ENCODE data around the gene SND1.

SND1 gene

GRCh38 chr7:128124786-128125185, 472.8 kb downstream of the SND1 start:
- H3K4me3 ChIP-seq (replicated peaks; ENCODE audit: insufficient read depth, low read length), result no peak overlapping the region
- no peak for TF ChIP-seq GABPA (IDR thresholded peaks at IDR 0.05; ENCODE audit: low read depth)
- TF ChIP-seq SPI1 (IDR thresholded peaks at IDR 0.05; ENCODE audit: borderline replicate concordance, low read depth), result no peak
- TF ChIP-seq, protein P1, sequence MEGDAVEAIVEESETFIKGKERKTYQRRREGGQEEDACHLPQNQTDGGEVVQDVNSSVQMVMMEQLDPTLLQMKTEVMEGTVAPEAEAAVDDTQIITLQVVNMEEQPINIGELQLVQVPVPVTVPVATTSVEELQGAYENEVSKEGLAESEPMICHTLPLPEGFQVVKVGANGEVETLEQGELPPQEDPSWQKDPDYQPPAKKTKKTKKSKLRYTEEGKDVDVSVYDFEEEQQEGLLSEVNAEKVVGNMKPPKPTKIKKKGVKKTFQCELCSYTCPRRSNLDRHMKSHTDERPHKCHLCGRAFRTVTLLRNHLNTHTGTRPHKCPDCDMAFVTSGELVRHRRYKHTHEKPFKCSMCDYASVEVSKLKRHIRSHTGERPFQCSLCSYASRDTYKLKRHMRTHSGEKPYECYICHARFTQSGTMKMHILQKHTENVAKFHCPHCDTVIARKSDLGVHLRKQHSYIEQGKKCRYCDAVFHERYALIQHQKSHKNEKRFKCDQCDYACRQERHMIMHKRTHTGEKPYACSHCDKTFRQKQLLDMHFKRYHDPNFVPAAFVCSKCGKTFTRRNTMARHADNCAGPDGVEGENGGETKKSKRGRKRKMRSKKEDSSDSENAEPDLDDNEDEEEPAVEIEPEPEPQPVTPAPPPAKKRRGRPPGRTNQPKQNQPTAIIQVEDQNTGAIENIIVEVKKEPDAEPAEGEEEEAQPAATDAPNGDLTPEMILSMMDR (IDR thresholded peaks at IDR 0.05; ENCODE audit: insufficient read depth, low read length), result no peak
- TF ChIP-seq, protein P2, sequence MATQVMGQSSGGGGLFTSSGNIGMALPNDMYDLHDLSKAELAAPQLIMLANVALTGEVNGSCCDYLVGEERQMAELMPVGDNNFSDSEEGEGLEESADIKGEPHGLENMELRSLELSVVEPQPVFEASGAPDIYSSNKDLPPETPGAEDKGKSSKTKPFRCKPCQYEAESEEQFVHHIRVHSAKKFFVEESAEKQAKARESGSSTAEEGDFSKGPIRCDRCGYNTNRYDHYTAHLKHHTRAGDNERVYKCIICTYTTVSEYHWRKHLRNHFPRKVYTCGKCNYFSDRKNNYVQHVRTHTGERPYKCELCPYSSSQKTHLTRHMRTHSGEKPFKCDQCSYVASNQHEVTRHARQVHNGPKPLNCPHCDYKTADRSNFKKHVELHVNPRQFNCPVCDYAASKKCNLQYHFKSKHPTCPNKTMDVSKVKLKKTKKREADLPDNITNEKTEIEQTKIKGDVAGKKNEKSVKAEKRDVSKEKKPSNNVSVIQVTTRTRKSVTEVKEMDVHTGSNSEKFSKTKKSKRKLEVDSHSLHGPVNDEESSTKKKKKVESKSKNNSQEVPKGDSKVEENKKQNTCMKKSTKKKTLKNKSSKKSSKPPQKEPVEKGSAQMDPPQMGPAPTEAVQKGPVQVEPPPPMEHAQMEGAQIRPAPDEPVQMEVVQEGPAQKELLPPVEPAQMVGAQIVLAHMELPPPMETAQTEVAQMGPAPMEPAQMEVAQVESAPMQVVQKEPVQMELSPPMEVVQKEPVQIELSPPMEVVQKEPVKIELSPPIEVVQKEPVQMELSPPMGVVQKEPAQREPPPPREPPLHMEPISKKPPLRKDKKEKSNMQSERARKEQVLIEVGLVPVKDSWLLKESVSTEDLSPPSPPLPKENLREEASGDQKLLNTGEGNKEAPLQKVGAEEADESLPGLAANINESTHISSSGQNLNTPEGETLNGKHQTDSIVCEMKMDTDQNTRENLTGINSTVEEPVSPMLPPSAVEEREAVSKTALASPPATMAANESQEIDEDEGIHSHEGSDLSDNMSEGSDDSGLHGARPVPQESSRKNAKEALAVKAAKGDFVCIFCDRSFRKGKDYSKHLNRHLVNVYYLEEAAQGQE (IDR thresholded peaks at IDR 0.05; ENCODE audit: insufficient replicate concordance, low read depth), result no peak
- no peak for TF ChIP-seq POLR2AphosphoS5 (IDR thresholded peaks at IDR 0.05; ENCODE audit: low read depth)
- DNase-seq (ENCODE audit: low read depth in 1 of 2, low spot score in 1 of 2), result no peak
- H3K27me3 ChIP-seq (ENCODE audit: insufficient read depth, poor library complexity, severe bottlenecking), result no peaks in the 10 kb centered on the region
- no peak overlapping the region for H3K27ac ChIP-seq (replicated peaks)

DNA sequence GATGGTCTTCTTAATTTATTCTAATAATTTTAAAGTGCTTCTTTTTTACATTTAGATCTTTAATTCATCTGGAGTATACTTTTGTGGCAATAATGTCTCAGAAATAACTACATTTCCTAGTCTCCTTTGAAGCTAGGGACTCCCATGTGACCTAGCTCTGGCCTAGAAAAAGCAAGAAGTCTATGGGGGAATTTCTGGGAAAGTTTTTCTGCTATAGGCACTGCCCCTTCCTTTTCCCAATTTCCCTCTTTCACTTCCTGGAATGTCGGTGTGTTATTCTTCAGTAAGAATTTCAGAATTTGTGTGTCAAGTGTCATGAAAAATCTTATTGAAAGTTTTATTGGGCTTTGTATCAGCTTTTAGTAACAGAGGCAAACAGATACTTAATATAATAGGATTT, 473.8 kb downstream of the SND1 start:
- H3K27me3 ChIP-seq (ENCODE audit: insufficient read depth, poor library complexity, severe bottlenecking), result no peaks in the 10 kb centered on the region
- no peak overlapping the region for H3K27ac ChIP-seq (replicated peaks)
- H3K4me3 ChIP-seq (replicated peaks; ENCODE audit: insufficient read depth, low read length), result no peak overlapping the region
- TF ChIP-seq GABPA (IDR thresholded peaks at IDR 0.05; ENCODE audit: low read depth) (no peak), POLR2AphosphoS5 (IDR thresholded peaks at IDR 0.05; ENCODE audit: low read depth) (no peak), SPI1 (IDR thresholded peaks at IDR 0.05; ENCODE audit: borderline replicate concordance, low read depth) (no peak)
- TF ChIP-seq, protein P1 (IDR thresholded peaks at IDR 0.05; ENCODE audit: insufficient read depth, low read length), result no peak
- TF ChIP-seq, protein P2 (IDR thresholded peaks at IDR 0.05; ENCODE audit: insufficient replicate concordance, low read depth), result no peak
- DNase-seq (ENCODE audit: low read depth in 1 of 2, low spot score in 1 of 2), result no peak

- DNase-seq (ENCODE audit: low read depth in 1 of 2, low spot score in 1 of 2), result no peak
- Histone ChIP-seq H3K27ac (replicated peaks) (no peak overlapping the region), H3K27me3 (ENCODE audit: insufficient read depth, poor library complexity, severe bottlenecking) (no peaks in the 10 kb centered on the region), H3K4me3 (replicated peaks; ENCODE audit: insufficient read depth, low read length) (no peak overlapping the region)
- TF ChIP-seq, protein P1 (IDR thresholded peaks at IDR 0.05; ENCODE audit: insufficient read depth, low read length), result no peak
- no peak for TF ChIP-seq SPI1 (IDR thresholded peaks at IDR 0.05; ENCODE audit: borderline replicate concordance, low read depth)
- no peak for TF ChIP-seq GABPA (IDR thresholded peaks at IDR 0.05; ENCODE audit: low read depth)
- TF ChIP-seq, protein P2 (IDR thresholded peaks at IDR 0.05; ENCODE audit: insufficient replicate concordance, low read depth), result no peak
- no peak for TF ChIP-seq POLR2AphosphoS5 (IDR thresholded peaks at IDR 0.05; ENCODE audit: low read depth)
These were observed 476.4 kb downstream of the SND1 start for GRCh38 chr7:128128401-128128800.

All from HL-60 (cell line).